GM19463 (cell line): Measurements from ENCODE around the gene FCHSD2.
"Not testable (repeated sequence)": the region's sequence is repeated elsewhere in the genome, so short reads cannot be mapped to it uniquely, and the experiment has no call there.

Experiments
- ATAC-seq: cut with Tn5 transposase; IDR thresholded peaks from one replicate; pipeline ENCODE4 v1.9.1; 2021; ENCODE audit warnings: mild to moderate bottlenecking, moderate library complexity; ENCODE audit not compliant: unreplicated experiment

Gene FCHSD2

DNA sequence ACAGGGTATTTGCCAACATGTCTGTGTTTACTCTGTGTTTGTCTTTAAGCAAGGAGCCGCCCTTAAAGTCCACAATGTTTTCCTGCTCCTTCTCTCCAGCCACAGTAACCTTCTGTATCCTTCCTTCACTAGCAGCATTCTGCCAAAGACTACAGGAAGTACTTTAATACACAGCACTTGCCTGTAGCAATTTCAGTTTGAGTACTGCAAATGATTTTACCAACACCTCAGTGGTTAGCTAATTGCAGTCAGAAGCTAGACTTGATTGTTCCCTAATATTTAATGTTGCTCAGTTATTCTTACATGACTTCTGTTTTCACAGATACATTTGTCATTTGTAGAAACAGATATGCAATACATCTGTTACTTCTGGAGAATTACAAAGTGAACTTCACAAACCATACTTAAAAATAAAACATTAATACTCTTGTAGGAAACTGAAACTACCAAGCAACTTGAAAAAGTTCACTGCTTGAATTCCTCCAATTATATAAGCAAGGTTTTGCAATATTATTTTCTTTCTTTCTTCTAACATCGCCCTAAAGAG, 69.1 kb downstream of the FCHSD2 start:
- ATAC-seq, result peak; percentile 76

- ATAC-seq, result no peak
These were observed 71.5 kb downstream of the FCHSD2 start for GRCh38 chr11:73070653-73071052.

- ATAC-seq, result not testable (repeated sequence)
These were observed 80.2 kb downstream of the FCHSD2 start for GRCh38 chr11:73061857-73062424.

- ATAC-seq, result not testable (repeated sequence)
These were observed 80.7 kb downstream of the FCHSD2 start for GRCh38 chr11:73061434-73061833.

DNA sequence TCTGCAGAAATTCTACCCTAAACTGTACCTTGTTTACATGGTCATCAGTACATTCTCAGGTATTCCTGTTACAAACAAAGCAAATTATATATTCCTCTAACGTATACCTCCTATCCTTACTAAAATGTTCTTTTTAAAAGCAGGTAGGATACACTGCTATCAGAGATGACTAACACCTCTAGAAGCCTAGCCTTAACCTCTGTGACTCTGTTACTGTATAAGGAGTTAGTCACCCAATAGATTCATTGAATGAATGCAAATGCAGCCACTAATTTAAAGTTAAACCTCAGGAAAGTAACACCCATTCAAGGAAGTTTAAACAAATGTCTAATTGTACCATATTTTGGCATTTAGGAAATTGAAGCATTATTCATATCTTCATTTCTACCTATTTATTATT, 82.2 kb downstream of the FCHSD2 start:
- no peak for ATAC-seq

- no peak for ATAC-seq
These were observed 83.0 kb downstream of the FCHSD2 start for GRCh38 chr11:73058989-73059674.

DNA sequence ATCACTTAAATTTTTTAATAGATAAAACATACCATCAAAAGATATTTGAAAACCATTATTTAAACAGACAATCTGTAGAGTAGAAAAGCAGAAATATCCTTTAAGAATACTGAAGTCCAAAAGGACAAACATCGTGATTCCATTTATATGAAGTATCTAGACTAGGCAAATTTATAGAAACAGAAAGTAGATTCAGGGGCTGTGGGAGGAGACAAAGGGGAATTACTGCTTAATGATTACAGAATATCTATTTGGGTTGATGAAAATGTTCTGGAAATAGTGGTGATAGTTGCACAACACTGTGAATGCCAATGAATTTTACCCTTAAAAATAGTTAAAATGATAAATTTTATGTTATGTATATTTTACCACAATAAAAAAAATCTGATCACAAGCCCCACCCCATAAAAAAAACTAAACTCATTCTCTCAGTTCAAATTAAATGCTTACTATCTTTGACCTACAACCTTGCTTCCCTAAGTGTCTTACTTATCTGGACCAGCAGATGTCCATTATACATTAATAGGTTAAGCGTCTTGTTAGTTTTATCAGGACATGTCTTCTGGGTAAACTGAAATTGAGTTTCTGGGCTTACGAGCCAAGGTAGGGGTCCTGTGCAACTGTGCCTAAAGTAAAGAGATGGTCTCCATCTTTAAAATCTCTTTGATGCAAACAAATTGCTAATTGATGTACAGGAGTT, 86.3 kb downstream of the FCHSD2 start:
- ATAC-seq, result no peak

DNA sequence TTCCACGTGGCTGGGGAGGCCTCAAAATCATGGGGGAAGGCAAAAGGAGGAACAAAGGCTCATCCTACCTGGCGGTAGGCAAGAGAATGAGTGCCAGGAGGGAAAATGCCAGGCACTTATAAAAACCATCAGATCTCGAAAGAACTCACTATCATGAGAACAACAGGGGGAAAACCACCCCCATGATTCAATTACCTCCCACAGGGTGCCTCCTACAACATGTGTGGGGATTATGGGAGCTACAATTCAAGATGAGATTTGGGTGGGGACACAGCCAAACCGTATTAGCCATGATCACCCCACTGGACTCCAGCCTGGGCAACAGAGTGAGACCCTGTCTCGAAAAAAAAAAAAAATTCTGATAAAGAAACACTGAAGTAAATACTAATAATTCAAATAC, 87.1 kb downstream of the FCHSD2 start:
- no peak for ATAC-seq

GRCh38 chr11:73053964-73054363, 88.2 kb downstream of the FCHSD2 start:
- no peak for ATAC-seq

DNA sequence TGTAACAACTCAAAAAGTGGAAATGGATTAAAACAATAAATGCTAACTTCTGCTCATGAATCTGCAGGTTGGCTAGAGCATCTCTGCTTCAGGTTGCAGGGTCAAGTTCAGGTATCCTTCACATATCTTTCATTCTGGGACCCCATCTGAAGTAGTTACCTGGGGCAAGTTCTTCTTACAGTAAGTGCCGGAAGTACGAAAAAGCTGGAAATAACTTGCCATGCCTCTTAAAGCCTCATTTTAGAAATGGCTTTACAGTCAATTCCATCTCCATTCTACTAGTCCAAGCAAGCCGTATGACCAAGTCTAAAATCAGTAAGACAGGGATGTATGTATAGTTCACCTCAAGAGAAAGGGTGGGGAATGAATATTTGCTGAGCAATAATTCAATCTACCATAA, 93.7 kb downstream of the FCHSD2 start:
- ATAC-seq, result no peak

- ATAC-seq, result peak; percentile 66
These were observed 94.2 kb downstream of the FCHSD2 start for GRCh38 chr11:73047773-73048371.

DNA sequence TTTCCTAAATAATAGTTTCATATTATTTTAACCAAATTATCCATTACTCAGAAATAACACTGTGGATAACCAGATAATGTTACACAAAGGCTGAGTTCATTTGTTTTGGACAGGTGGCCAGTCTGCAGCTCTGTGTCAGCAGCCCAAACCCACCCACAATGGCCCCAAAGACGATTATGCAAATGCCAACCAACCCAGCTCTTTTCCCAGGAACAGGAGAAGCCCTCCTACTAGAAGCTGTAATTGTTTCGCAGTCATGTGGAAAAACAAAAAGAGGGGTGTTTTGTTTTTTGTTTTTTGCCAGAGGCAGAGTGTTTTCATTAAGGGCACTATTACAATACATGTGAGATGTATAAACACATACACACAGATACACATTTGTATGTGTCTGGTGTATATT, 102.1 kb downstream of the FCHSD2 start:
- no peak for ATAC-seq

GRCh38 chr11:73034777-73035176, 107.3 kb downstream of the FCHSD2 start:
- no peak for ATAC-seq

GRCh38 chr11:73034331-73034730, 107.8 kb downstream of the FCHSD2 start:
- no peak for ATAC-seq

DNA sequence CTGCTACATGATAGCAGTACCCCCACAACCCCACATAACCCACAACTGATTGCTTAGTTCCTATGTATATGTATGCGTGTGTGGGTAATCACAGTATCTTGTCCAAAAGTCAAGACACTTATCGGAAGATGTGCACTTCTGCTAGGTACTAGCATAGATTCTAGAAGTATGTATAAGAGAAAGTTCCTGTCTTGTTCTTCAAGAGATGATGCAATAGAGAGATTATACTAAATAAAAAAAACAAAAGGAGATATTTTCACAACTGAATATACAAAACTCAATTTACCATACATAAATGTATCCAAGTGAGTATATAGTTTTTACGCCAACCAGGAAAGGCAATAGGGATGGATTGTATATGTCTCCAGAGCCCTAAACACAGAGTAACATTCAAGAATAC, 112.0 kb downstream of the FCHSD2 start:
- no peak for ATAC-seq

GRCh38 chr11:73029403-73029802, 112.7 kb downstream of the FCHSD2 start:
- ATAC-seq, result no peak

GRCh38 chr11:73028611-73029010, 113.5 kb downstream of the FCHSD2 start:
- ATAC-seq, result no peak

- not testable (repeated sequence) for ATAC-seq
These were observed 114.3 kb downstream of the FCHSD2 start for GRCh38 chr11:73027840-73028239.

GRCh38 chr11:73024639-73025038, 117.5 kb downstream of the FCHSD2 start:
- no peak for ATAC-seq

DNA sequence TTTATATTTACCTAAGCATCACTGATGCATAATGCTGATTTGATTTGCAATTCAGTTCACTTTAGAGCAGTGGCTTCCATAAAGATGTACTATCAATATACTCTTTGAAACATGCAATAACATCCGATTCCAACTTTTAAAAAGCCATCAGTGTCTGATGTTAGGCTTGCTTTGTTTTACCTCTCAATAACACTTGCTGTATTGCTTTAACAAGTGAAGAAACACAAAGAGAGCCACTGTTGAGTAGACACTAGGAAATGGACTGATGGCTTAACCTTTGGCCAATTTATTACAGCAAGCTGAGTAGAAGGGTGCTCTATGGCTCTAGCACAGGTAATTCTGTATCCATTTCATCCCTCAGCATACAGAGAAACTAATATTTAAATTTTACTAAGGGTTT, 122.1 kb downstream of the FCHSD2 start:
- ATAC-seq, result no peak

DNA sequence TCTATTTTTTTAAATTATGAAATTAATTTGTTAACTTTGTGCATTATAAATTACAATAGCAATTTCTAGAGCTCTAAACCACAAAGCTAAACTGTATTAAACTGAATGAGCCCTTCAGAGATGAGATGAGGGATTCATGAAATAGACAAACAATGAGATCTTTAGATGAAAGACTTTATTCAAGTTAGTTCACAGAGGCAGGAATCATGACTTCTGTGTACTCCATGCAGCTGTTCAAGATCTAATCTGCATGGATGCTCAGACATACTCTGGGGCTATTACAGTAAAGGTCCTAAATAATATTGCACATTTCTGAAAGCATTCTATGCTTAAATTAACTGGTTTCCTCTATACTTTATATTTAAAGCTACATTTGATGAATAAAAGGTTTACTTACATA, 122.7 kb downstream of the FCHSD2 start:
- no peak for ATAC-seq

- ATAC-seq, result no peak
These were observed 123.3 kb downstream of the FCHSD2 start for GRCh38 chr11:73018856-73019255.
